HepG2 (cell line): ENCODE data around the gene CCT8. TPM values are rescaled to one million over a fixed set of nuclear protein-coding genes. Genes with fewer than 3 reads are reported as not detected.

Source experiments
- DMTF1 ChIP-seq: sonication (generic); formaldehyde crosslinking; IDR thresholded peaks from 2 replicates; pipeline ENCODE4 v1.4.0; 2020; ENCODE audit warnings: mild to moderate bottlenecking, missing genetic modification reagents
- ELK4 ChIP-seq: sonication (generic); formaldehyde crosslinking; IDR thresholded peaks from 2 replicates; pipeline ENCODE4 v1.9.0; 2021; ENCODE audit warnings: missing genetic modification reagents, borderline replicate concordance
- HMGA1 ChIP-seq: sonication (generic); formaldehyde crosslinking; conservative IDR thresholded peaks from 2 replicates; pipeline ENCODE4 v1.4.0; 2020; ENCODE audit warnings: missing genetic modification reagents
- KIAA2018 ChIP-seq: sonication (generic); formaldehyde crosslinking; IDR thresholded peaks from 2 replicates; pipeline ENCODE4 v1.5.0; 2020; ENCODE audit warnings: mild to moderate bottlenecking, missing genetic modification reagents, borderline replicate concordance
- MEF2D ChIP-seq: sonication (generic); formaldehyde crosslinking; IDR thresholded peaks from 2 replicates; pipeline ENCODE4 v1.5.1; 2020; ENCODE audit warnings: mild to moderate bottlenecking, missing genetic modification reagents
- NFE2L1 ChIP-seq: sonication (generic); formaldehyde crosslinking; IDR thresholded peaks from 2 replicates; pipeline ENCODE4 v1.4.0; 2020; ENCODE audit warnings: missing genetic modification reagents, mild to moderate bottlenecking, borderline replicate concordance
- NR2F6 ChIP-seq, 2 experiments: IDR thresholded peaks; 2 replicates each; pipeline ENCODE4 v1.6.1; 2016; ENCODE audit warnings: antibody characterized with exemption in 1 of 2, mild to moderate bottlenecking in 1 of 2
- PAF1 ChIP-seq: IDR thresholded peaks from 2 replicates; pipeline ENCODE4 v1.6.1; 2016; ENCODE audit warnings: missing genetic modification reagents, missing compliant biosample characterization
- REL ChIP-seq: sonication (generic); formaldehyde crosslinking; conservative IDR thresholded peaks from 2 replicates; pipeline ENCODE4 v1.8.0; 2022; ENCODE audit warnings: mild to moderate bottlenecking, missing genetic modification reagents, moderate library complexity
- SOX13 ChIP-seq, 3 experiments: fragments of 450-650 bp in 1 of 3; sonication (generic) in 1 of 3; formaldehyde crosslinking in 1 of 3; IDR thresholded peaks in 2 of 3; conservative IDR thresholded peaks in 1 of 3; 2 replicates each; pipeline versions ENCODE4 v1.5.0 to v1.6.1; 2016 to 2020; ENCODE audit warnings: antibody characterized with exemption in 1 of 3, mild to moderate bottlenecking in 1 of 3, missing compliant biosample characterization in 1 of 3, missing genetic modification reagents in 1 of 3, moderate library complexity in 1 of 3
- TEAD2 ChIP-seq: sonication (generic); formaldehyde crosslinking; IDR thresholded peaks from 2 replicates; pipeline ENCODE4 v1.9.0; 2021; ENCODE audit warnings: missing genetic modification reagents
- ZNF713 ChIP-seq: sonication (generic); formaldehyde crosslinking; IDR thresholded peaks from 2 replicates; pipeline ENCODE4 v1.4.0; 2020; ENCODE audit warnings: mild to moderate bottlenecking, missing genetic modification reagents
- ZNF782 ChIP-seq: sonication (generic); formaldehyde crosslinking; IDR thresholded peaks from 2 replicates; pipeline ENCODE4 v1.4.0; 2020; ENCODE audit warnings: missing genetic modification reagents, mild to moderate bottlenecking, borderline replicate concordance
- ZUFSP ChIP-seq: sonication (generic); formaldehyde crosslinking; IDR thresholded peaks from 2 replicates; pipeline ENCODE4 v1.9.0; 2021; ENCODE audit warnings: missing genetic modification reagents, mild to moderate bottlenecking, borderline replicate concordance
- polyA plus RNA-seq, 8 experiments: library from polyadenylated mRNA; depleted of rRNA in 3 of 8; stranded (reverse) in 7 of 8; unstranded in 1 of 8; fragments of >200 nt; fragmentation: Illumina TruSeq in 4 of 8; extraction: Trizol in 4 of 8; gene quantifications; 2 replicates each; pipeline versions ENCODE4 v1.2.1 to v1.2.3, GENCODE V29; 2011 to 2016; ENCODE audit warnings: low read depth in 4 of 8, missing spikeins in 1 of 8, mixed read lengths in 1 of 8; ENCODE audit not compliant: insufficient read depth in 1 of 8
- total RNA-seq, 5 experiments: library from RNA; depleted of rRNA; stranded (reverse); fragments of >200 nt; fragmentation: Illumina TruSeq; extraction: Trizol; gene quantifications; 2 replicates each; pipeline ENCODE4 v1.2.3, GENCODE V29; 2016; ENCODE audit warnings: low read depth in 1 of 5

The CCT8 gene
- total and polyA plus RNA-seq, 2 of the 13 experiments (the other 11 are each of a cell fraction or from before 2014, with no cell fraction given): 127 to 325 TPM

- no peak for TF ChIP-seq SOX13 (IDR thresholded peaks at IDR 0.05)
- peak in 1 of 2 experiments; percentile 19; a peak in 1 of 4 replicates for TF ChIP-seq SOX13 (CRISPR knock-in tag; conservative IDR thresholded peaks at IDR 0.05 in 1 of 2, IDR thresholded peaks at IDR 0.05 in 1 of 2)
- TF ChIP-seq KIAA2018: no peak
- no peak for TF ChIP-seq ZNF713 (CRISPR knock-in tag)
- TF ChIP-seq PAF1 (CRISPR knock-in tag): no peak
- no peak for TF ChIP-seq NFE2L1 (CRISPR knock-in tag)
- TF ChIP-seq MEF2D (CRISPR knock-in tag): peak; percentile 15; the same call in 1 of the 2 replicates
- TF ChIP-seq ZNF782 (CRISPR knock-in tag): no peak; the same call in 1 of the 2 replicates
- no peak for TF ChIP-seq ELK4
- no peak for TF ChIP-seq TEAD2
- no peak for TF ChIP-seq DMTF1 (CRISPR knock-in tag)
- TF ChIP-seq ZUFSP (CRISPR knock-in tag): no peak
- TF ChIP-seq HMGA1 (CRISPR knock-in tag): no peak
- peak; percentile 24 for TF ChIP-seq NR2F6 (IDR thresholded peaks at IDR 0.05)
- peak; percentile 42 for TF ChIP-seq NR2F6 (CRISPR knock-in tag; IDR thresholded peaks at IDR 0.05)
- TF ChIP-seq REL (CRISPR knock-in tag): no peak
Measured at GRCh38 chr21:29024474-29025327, 48.7 kb downstream of the CCT8 start, which contains the start of gene USP16 (continued).
